ENCODE results near the gene EHMT1.

DNA sequence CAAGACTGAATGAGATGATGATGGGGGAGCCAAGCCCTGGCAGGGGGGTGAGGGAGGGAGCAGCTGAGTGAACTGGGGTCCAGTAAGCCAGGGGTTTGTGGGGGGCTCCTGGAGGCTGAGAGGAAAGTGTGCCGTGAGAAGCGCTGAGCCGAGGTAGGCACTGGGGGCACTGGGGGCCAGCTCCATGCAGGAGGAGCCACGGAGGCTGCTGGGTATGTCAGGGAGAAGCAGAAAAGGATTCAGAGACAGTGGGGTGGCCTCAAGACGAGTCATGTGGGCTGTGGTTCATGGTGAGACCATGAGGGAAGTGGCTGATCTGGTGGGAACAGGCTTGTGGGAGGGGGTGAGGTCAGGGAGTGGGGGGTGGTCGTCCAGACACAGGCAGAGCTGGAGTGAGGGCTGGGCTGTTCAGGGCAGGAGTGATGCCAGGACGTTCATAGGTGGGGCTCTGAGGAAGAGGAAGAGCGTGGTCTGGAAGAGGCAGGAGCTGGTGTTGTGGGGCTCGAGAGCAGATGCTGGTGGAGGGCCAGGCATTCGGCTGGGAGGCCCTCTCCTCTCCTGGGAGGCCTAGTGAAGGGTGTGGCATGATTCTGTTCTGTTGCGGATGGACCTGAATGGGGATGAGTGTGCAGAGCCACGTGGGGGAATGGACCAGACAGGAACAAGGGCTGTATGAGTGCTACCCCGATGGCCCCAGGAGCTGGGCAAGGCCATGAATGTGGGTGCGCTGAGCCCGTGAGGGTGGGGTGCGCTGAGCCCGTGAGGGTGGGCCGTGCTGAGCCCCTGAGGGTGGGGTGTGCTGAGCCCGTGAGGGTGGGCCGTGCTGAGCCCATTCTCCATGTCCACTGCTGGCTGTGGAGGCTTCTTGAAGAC, 166.1 kb downstream of the EHMT1 start:
- TF ChIP-seq POLR2A (IDR thresholded peaks at IDR 0.05): no peak
- TF ChIP-seq, protein P1, sequence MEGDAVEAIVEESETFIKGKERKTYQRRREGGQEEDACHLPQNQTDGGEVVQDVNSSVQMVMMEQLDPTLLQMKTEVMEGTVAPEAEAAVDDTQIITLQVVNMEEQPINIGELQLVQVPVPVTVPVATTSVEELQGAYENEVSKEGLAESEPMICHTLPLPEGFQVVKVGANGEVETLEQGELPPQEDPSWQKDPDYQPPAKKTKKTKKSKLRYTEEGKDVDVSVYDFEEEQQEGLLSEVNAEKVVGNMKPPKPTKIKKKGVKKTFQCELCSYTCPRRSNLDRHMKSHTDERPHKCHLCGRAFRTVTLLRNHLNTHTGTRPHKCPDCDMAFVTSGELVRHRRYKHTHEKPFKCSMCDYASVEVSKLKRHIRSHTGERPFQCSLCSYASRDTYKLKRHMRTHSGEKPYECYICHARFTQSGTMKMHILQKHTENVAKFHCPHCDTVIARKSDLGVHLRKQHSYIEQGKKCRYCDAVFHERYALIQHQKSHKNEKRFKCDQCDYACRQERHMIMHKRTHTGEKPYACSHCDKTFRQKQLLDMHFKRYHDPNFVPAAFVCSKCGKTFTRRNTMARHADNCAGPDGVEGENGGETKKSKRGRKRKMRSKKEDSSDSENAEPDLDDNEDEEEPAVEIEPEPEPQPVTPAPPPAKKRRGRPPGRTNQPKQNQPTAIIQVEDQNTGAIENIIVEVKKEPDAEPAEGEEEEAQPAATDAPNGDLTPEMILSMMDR (IDR thresholded peaks at IDR 0.05): no peak

Measured in Peyer's patch (tissue), 4 donors.